Activated CD8-positive, alpha-beta memory T cell treated with anti-CD3 and anti-CD28 coated beads, Interleukin-2, amount 50 U/mL, for 24 hours (primary cell): Measurements from ENCODE around the gene PAQR5.
"Not testable (repeated sequence)": the region's sequence is repeated elsewhere in the genome, so short reads cannot be mapped to it uniquely, and the experiment has no call there.

Source experiments
- DNase-seq: peaks from one replicate; pipeline ENCODE4 v3.0.0-alpha.2; 2020; ENCODE audit errors: extremely low read depth

The PAQR5 gene, protein sequence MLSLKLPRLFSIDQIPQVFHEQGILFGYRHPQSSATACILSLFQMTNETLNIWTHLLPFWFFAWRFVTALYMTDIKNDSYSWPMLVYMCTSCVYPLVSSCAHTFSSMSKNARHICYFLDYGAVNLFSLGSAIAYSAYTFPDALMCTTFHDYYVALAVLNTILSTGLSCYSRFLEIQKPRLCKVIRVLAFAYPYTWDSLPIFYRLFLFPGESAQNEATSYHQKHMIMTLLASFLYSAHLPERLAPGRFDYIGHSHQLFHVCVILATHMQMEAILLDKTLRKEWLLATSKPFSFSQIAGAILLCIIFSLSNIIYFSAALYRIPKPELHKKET

DNA sequence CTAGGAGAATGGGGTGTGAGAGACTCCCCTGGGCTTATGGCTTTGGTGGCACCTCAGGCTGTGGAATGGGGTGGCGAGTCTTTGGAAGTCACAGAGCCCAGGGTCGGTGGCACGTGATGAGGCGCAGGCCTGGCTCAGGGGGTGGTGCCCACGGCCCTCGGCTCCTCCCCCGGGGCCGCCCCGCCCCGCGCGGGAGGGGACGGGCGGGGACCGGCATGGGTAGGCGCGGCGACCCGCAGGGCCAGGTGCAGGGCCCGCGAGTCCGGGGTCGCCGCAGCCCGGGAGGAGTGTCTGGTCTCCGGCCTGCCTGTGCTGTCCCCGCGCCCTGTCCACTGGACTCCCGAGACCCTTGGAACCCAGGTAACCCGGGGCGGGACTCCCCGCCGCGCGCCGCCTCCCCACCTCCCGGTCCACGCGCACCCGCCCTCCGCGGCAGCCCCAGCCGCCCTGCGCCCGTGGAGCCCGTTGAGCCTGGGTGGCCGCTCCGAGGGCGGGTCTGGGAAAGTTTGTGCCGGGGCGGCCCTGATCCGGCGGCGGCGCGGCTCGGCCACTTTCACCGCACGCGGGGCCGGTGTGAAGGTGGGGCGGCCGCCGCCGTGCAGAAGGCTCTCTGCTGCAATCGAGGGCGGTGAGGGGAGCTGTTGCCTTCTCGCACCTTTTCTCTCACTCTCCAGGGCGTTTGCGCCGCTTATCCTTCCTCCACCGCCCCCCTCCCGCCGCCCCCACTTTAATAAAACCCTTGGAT lies at the start of gene PAQR5:
Gene PAQR5, plus strand, starts transcription at position 216 of the 745 bp plus-strand sequence. CDS start 61,169 bp downstream, outside the sequence.
- DNase-seq = no peak

DNA sequence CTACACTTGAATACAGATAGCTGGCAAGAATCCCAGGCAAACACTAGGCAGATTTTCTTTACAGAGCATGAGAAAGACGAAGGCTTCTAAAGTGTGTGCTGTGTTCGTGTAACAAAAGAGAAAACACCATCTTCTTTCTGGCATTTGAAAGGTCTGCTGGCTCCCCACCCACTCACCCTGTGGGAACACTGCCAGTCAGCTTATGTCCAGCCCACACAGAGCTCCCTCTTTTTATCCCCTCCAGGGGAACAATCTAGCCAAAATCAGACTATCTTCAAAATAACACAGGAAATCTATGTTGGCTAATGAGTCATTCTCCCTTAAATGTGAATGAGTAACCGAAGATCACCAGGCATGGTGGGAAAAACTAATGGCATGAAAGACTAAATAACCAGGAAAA lies 45.6 kb upstream of the PAQR5 start:
- DNase-seq = no peak

DNA sequence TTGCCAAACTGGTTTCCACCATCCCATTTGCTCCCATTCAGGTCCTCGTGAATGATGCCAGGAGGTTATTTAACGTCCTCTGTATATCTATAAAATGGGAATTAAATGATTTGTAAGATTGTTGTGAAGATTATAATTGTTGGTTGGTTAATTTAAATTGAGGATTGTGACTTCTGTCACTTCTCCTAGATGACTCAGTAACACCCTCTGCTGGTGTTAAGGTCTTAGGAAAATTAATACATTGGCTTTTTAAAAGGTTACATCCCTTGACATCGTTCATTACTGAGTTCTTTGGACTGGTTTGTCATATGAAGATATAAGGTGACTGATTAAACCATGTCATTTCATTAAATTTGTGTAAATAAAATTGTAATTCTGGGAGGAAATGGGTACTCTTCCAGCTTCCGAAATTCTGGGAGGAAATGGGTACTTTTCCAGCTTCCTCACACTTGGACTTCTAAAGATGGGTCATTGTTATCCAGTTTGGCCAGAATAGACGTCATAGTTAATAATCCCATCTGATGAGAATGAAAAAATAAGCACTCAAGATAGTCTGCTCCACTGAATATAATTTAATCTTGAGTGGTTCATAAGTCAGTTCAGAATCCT lies 33.3 kb upstream of the PAQR5 start:
- no peak for DNase-seq

DNA sequence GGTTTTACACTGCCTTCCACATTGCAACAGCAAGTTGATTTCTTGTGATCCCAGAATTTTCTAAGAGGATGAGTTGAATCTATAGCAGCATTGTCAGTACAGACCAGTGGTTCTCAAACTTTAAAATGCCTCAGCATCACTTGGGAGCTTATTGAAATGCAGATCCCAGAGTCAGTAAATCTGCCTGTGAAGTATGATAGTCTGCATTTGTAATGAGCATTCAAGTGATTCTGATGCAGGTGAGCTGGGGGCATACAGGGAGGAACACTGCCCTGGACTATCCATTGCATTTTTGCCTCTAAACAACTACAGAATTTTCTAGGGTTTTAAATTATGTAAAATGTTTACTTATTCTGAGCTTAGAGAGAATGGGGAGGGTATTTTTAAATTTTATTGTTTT lies 27.5 kb upstream of the PAQR5 start:
- DNase-seq = no peak

DNA sequence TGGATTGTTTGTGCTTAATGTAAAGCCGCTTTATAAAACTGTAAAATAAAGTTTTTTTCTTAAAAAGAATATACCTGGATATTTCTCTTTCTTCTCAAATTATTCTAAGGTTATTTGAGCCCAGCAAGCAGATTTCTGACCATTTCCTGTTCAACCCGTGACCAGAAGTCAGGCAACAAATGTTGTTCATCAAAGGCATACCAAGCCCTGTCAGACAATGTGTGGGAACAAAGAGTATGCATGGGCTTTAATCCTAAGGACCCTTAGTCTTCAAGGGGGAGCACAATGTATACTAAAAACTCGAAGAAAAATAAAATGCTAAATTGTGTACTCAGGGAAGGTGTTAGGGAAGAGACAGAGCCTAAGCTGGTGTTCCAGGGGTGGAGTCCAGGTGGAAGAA lies 26.6 kb upstream of the PAQR5 start:
- no peak for DNase-seq

DNA sequence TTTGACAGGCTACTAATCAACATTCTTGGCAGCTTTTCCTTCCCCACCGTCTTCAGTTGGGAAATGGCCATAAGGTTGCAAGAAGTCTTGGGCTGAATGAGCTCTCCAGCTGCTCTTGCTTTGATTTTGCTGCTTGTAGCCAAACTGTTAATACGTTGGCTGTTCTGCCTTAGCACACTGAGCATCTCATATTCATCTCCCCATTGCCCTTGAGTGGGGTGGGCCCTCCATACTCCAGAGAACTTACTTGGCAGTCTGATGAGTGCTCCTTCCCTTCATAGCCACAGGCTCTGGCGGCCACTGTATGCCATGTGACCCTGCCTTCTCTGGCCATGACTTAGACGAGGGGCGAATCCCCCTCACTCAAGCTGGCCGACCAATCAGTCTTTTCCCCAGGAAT lies 25.8 kb upstream of the PAQR5 start:
- no peak for DNase-seq

DNA sequence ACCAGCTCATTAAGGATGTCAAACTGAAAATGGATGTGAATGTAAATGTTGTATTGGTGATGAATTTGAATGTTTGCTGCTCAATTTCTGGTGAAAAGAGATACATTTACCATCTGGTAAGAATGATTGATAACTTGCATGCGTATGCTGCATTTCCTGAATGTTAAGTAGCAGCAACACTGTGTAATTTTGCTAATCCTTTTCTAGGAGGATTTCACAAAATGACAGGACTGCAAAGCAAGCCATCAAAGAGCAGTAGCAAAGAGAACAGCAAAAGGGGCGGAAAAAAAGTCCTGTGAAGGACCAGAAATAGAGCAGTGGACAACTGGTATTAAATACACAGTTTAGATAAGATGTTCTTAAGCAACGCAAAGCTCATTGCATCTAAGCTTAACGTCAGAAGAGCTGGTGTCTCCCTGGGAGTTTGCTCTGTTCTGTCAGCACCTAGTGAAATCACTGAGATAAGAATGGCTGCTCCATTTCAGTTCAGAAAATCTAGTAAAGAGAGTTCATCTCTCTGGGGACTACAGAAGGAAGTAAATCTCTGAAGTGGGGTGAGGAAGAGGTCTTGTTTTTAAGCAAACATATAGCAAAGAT lies 23.5 kb upstream of the PAQR5 start:
- no peak for DNase-seq

DNA sequence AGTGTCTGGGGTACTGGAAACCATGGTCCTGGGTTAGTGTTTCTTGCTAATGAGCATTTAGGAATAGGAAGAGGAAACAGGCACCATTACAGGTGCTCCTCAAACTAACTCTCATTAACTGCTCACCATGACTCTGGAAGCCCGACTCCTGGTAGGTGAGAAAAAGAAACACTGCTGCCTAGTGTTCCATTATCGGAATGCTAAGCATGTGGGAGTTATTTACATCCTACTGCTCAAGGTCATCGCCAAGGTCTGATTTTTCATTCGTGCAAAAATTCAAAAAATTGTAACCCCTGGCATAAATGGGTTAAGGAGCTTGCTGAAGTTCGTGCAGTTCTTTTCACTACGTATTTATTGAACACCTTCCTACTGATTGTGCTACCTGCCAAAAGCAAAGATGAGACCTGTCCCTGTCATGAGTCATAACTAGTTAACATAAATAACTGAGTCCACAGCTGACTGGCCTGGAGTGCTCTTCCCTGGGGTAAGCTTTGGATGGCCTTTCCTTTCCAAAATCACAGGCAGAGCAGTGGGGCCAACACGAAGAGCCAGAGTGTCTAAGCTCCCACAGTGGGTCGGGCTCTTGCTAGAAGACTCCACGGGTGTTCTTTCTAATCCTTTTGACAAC lies 22.7 kb upstream of the PAQR5 start:
- DNase-seq = no peak

DNA sequence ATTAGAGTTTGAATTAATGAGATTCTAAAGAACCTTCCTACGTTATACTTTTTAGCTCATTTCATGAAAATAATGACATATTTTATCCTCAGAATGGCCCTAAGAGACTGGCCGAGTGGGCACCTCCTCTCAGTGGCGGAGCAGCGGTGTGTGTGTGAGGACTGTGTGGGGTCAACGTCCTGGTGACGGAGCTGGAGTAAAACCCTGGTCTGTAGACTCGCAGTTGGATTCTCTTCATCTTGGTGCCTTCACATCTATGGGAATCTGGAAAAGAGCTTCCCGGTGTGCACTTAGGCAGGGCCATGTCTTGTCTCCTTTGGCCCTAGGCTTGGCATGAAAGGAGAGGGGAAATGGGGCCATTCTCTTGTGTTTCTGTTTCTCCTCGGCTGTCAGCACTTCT lies 21.4 kb upstream of the PAQR5 start:
- DNase-seq = no peak

DNA sequence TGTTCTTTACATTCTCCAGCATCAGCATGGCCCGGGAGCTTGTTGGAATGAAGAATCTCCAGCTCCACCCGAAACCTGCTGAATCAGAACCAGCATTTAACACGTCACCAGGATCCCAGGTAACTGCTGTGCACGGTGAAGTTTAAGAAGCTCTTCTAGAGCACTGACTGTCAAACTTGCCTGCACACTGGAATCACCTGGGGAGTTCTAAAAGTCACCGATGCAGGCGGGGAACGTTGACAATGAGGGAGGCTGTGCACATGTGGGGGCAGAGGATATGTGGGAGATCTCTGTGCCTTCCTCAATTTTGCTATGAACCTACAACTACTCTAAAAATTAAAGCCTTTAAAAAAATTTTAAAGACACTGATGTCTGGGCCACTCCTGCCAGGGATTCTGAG lies 19.1 kb upstream of the PAQR5 start:
- no peak for DNase-seq

DNA sequence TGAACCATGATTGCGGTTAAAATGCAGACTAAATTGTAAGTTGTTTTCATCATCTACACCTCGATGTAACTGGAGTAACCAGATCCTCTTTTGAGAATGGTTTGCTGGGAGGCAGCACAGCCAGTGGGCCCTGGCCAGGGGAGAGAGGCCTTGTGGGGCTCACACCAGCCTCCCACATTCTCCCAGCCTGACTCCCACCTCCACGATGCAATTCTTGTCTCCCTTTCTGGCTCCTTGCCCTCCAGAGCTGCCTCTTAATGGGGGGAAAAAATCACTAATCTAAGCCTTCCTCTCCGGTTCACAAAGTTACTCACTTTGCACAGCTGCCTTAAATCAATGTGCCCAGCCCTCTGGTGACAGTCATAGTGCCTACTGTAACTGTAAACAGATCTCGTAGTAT lies 17.9 kb upstream of the PAQR5 start:
- no peak for DNase-seq

DNA sequence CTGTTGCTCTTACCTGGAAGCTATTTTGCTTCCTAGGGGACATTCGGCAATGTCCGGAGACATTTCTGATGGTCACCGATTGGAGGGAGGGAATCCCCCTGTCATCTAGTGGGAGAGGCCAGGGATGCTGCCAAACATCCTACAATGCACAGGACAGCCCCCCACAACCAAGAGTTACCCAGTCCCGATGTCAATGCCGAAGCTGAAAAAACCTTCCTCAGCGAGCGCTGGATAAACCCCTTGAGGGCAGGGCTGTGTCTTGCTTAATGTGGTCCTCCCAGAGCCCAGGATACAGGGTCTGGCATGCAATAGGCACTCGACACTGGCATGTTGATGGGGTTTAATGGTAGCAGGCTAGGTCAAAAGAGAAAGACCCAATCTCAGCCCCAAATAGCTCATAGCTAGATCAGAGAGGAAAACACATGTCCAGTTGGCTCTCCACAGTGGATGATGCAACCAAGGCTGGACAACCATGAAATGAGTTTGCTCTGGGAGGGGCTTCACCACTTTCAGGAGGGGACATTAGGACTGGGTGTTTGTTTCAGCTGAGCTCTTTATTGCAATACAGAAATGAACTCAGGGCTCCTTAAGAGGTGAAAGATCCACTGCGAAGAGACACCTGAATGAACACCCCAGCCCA lies 16.5 kb upstream of the PAQR5 start:
- DNase-seq = no peak

DNA sequence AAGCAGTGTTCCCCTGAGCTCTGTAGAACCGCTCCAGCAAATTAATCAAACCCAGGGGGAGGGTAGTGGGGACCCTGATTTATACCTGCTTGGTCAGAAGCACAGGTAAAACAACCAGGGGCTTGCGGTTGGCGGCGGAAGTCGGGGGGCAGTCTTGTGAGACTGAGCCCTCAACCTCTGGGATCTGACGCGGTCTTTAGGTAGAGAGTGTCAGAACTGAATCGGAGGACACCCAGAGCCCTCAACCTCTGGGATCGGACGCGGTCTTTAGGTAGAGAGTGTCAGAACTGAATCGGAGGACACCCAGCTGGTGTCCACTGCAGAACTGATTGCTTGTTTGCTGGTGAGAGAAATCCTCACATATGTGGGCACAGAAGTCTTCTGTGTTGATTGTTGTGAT lies 12.9 kb upstream of the PAQR5 start:
- no peak for DNase-seq

DNA sequence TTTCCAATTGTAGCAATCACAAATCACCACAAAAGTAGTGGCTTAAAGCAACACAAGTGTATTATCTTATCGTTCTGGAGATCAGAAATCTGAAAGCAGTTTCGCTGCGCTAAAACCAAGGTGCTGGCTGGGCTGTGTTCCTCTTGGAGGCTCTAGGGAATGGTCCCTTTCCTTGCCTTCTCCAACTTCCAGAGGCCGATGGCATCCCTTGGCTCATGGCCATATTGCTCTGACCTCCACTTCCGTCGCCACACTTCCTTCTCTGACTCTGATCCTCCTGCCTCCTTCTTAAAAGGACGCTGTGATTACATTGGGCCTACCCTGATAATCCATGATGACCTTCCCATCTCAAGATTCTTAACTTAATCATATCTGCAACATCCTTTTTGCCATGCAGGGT lies 10.7 kb upstream of the PAQR5 start:
- no peak for DNase-seq

DNA sequence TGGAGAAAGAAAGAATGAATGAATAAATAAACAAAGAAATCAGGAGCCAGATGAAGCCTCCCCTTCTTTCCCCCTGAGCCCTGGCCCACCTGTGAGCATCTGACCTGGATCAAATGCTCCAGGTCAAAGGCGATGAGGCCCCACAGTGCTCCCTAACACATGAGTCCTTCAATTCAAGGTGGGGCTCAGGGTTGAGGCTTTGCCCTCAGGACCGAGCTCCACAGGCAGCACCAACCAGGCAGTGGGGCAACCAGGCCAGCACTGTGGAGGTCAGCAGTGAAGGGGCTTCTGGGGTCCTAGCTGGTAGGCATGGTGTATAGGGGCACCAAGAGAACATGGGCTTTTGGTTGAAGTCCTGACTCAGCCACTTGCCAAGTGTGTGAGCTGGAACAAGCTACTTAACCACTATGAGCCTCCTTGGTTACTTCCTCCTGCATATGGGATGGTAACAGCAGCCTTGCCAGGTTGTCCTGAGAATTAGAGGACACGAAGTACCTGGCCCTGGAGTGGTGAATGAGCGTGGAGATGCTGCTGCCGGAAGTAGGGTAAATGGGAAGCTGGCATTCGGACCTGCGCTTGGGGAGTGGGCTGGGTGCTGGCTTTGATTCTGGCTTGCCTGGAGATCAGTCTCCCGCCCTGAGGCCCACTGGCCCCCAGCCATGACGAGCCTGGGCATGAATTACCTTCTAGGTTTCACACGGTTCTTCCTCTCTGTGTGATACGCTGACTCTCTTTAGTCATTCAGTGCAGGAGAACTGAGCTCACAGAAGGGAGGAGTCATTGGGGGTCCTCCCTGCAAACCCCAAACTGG lies 10.0 kb upstream of the PAQR5 start:
- no peak for DNase-seq

DNA sequence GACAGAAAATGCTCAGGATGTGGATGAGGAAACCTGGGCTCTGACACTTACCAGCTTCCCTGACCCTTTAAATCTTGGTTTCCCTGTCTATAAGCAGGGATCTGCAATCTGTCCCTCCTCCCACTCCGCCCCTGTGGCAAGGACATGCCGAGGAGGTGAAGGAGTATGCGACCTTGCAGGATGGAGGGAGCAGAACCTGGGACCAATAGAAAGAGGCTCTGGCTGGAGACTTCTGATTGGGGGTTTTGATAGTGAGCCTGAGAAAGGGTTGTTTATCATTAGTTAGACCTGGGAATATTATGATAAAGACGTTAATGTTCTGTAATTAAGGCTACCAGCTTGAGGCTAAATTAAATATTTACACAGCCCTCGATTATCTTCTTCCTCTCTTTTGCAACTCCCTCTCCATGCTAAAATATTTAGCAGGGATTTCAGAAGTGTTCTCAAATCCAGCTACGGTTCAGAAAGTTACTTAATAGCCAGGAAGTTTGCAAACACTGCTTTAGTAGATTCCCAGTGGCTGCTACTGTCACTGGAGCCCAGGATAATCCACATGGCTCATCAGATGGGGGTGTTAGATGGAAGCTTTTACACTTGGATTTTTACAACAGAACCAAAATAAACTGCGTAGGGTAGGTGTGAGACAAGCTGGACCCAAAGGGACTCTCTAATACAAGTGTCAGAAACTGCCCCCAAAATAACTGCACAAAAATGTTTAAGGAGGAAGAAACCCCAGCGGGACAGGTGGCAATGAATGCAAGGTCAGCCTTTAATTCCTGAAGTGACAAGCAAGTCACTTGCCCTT lies 9.2 kb upstream of the PAQR5 start:
- DNase-seq = no peak

DNA sequence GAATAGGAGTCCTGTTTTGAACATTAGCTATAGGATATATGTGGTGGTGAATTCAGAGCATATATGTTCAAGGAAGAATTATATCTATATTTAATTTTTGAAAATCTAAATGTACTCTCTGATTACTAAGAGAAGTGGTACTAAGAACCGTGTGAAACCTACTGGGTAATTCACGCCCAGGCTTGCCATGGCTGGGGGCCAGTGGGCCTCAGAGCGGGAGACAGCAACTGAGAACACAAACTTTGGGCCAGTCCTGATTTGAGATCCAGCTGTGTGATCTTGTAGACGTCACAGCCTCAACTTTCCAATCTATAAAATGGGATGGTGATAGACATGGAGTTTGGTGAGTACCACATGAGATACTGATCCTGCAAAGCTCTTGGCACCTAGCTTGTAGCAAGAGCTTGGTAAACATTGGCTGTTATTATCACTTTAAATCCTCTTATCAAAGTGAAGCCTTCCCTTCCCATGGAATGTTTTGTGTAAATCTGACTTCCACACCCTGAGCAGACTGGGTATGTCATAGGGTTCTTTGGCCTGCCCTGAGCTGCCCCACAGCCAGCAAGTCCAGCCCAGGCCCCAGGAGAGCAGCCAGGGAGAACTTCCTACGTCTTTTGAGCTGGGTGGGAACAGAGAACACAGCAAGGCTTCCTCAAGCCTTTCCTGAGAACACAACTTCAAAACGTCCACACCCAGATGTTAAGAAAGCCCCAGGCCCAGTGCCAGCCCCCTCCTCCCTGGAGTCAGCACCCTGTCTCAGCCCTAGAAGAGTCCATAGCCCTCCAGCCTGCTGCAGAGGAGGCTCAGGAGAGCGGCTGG lies 8.2 kb upstream of the PAQR5 start:
- no peak for DNase-seq

DNA sequence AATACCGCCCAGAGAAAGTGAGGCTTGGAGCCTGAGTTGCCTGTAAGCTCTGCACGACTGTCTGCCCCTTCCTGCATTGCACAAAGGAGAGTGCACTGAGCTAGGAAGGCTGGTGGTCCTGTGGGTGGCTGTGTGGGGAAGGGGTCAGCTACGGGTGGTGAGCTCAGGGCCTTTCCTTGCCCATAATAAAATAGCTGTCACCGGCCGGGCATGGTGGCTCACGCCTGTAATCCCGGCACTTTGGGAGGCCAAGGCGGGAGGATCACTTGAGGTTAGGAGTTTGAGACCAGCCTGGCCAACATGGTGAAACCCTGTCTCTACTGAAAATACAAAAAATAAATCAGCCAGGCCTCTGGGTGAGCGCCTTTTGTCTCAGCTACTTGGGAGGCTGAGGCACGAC lies 7.1 kb upstream of the PAQR5 start:
- DNase-seq = not testable (repeated sequence)

DNA sequence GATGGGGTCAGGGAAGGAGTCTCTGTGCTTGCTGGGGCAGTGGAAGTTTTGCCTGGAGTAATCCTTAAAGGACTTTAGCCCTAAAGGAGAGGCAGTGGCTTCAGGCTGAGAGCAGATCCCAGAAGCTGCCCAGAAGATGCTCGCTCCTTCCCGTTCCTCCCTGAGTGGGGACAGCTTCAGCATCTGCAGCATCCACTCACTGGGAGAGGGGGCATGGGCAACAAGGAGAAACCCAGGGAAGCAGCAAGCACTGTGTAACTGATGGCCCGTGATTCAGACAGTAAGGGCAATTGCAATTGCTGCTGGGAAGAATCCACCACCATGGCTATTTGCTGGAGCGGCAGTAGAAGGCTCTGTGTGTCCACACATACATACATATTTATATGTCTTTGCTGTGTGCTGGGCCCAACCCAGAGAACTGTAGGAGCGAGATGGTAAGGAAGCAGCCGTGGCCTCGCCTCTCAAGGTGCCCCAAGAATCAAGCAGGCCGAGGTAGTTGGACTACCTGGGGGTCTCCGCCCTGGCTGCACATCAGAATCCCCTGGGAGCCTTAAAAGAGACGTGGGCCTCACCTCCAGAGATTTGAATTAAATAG lies 5.8 kb upstream of the PAQR5 start:
- DNase-seq = no peak
